IMR-90 (cell line): ENCODE data around the gene ACACA. TPM values are rescaled to one million over a fixed set of nuclear protein-coding genes. Genes with fewer than 3 reads are reported as not detected.

Source experiments
- ATAC-seq: fragments of 200-7000 bp; cut with Tn5 transposase; 2 replicates; pipeline ENCODE4 v1.9.1; 2020; ENCODE audit warnings: low read depth, mild to moderate bottlenecking, moderate library complexity
- BruUV-seq: library from RNA; stranded (reverse); fragments of 400-500 nt; replicated peaks from 2 replicates; lab custom pipeline; 2021; lab: Mats Ljungman, UMichigan
- CTCF ChIA-PET: fragments of 300-600 bp; formaldehyde crosslinking; extraction: SDS; loops from one replicate; lab custom pipeline; 2021; ENCODE audit warnings: antibody characterized with exemption; lab: Yijun Ruan, JAX
- POLR2A ChIA-PET: fragments of 300-600 bp; sonication (Branson Sonifier 250); formaldehyde crosslinking; loops from one replicate; lab custom pipeline; 2022; ENCODE audit warnings: antibody characterized with exemption; ENCODE audit not compliant: unreplicated experiment; lab: Charles Lee
- DNase-seq: peaks from one replicate; pipeline ENCODE4 v3.0.0; 2013
- H2AFZ ChIP-seq: replicated peaks from 2 replicates; pipeline ENCODE3; 2013; ENCODE audit warnings: low read length, mild to moderate bottlenecking; ENCODE audit not compliant: poor library complexity
- H2AK5ac ChIP-seq: 2 replicates; pipeline ENCODE4 v1.6.1; 2013; ENCODE audit warnings: low read depth, low read length, inconsistent platforms
- H2AK9ac ChIP-seq: replicated peaks from 2 replicates; pipeline ENCODE3; 2013; ENCODE audit warnings: mild to moderate bottlenecking, low read depth, low read length, moderate library complexity; ENCODE audit not compliant: poor library complexity
- H2BK120ac ChIP-seq: 2 replicates; pipeline ENCODE4 v1.6.1; 2013; ENCODE audit warnings: low read depth, low read length, inconsistent platforms
- H2BK15ac ChIP-seq: 3 replicates; pipeline ENCODE4 v1.6.1; 2013; ENCODE audit warnings: low read depth, low read length, inconsistent platforms
- H2BK20ac ChIP-seq: 2 replicates; pipeline ENCODE4 v1.6.1; 2013; ENCODE audit warnings: low read depth, mild to moderate bottlenecking, inconsistent platforms, low read length, moderate library complexity
- H2BK5ac ChIP-seq: 2 replicates; pipeline ENCODE4 v1.6.1; 2013; ENCODE audit warnings: mild to moderate bottlenecking, low read depth, low read length, inconsistent platforms; ENCODE audit not compliant: poor library complexity, severe bottlenecking
- H3K14ac ChIP-seq: replicated peaks from 2 replicates; pipeline ENCODE4 v1.6.1; 2013; ENCODE audit warnings: low read depth, low read length, inconsistent platforms
- H3K18ac ChIP-seq: 2 replicates; pipeline ENCODE4 v1.6.1; 2013; ENCODE audit warnings: low read depth, low read length, control low read depth
- H3K23ac ChIP-seq: 2 replicates; pipeline ENCODE4 v1.6.1; 2013; ENCODE audit warnings: low read depth, low read length, inconsistent platforms
- H3K27ac ChIP-seq: 2 replicates; pipeline ENCODE4 v1.5.1; 2013; ENCODE audit warnings: mild to moderate bottlenecking, control low read depth, low read length; ENCODE audit not compliant: insufficient read depth
- H3K27me3 ChIP-seq: 2 replicates; pipeline ENCODE4 v1.6.1; 2013; ENCODE audit warnings: low read length; ENCODE audit not compliant: control insufficient read depth, insufficient read depth
- H3K36me3 ChIP-seq: 2 replicates; pipeline ENCODE4 v1.6.1; 2013; ENCODE audit warnings: low read length, mixed read lengths; ENCODE audit not compliant: control insufficient read depth, insufficient read depth
- H3K4ac ChIP-seq: 2 replicates; pipeline ENCODE4 v1.6.1; 2013; ENCODE audit warnings: low read depth, low read length, inconsistent platforms
- H3K4me1 ChIP-seq: 2 replicates; pipeline ENCODE4 v1.6.1; 2013; ENCODE audit warnings: low read length, mixed read lengths; ENCODE audit not compliant: control insufficient read depth, insufficient read depth
- H3K4me2 ChIP-seq: 2 replicates; pipeline ENCODE4 v1.6.1; 2013; ENCODE audit warnings: low read depth, mild to moderate bottlenecking, control low read depth, low read length, moderate library complexity
- H3K4me3 ChIP-seq: 2 replicates; pipeline ENCODE4 v1.5.1; 2013; ENCODE audit warnings: low read depth, mild to moderate bottlenecking, control low read depth, low read length, moderate library complexity; ENCODE audit not compliant: insufficient read depth
- H3K56ac ChIP-seq: 2 replicates; pipeline ENCODE4 v1.6.1; 2013; ENCODE audit warnings: low read length, inconsistent platforms; ENCODE audit not compliant: insufficient read depth; ENCODE audit errors: extremely low read depth
- H3K79me1 ChIP-seq, 2 experiments: 2 replicates each; pipeline ENCODE4 v1.6.1; 2013; ENCODE audit warnings: low read length in 2 of 2, inconsistent platforms in 1 of 2, low read depth in 1 of 2
- H3K9ac ChIP-seq: 2 replicates; pipeline ENCODE4 v1.6.1; 2013; ENCODE audit warnings: low read depth, low read length, control low read depth
- H3K9me1 ChIP-seq: 2 replicates; pipeline ENCODE4 v1.6.1; 2013; ENCODE audit warnings: low read length, inconsistent platforms; ENCODE audit not compliant: insufficient read depth
- H3K9me3 ChIP-seq: 2 replicates; pipeline ENCODE4 v1.6.1; 2013; ENCODE audit warnings: low read length; ENCODE audit not compliant: control insufficient read depth, insufficient read depth
- H4K20me1 ChIP-seq: 2 replicates; pipeline ENCODE4 v1.6.1; 2013; ENCODE audit warnings: low read length, inconsistent platforms; ENCODE audit not compliant: insufficient read depth
- H4K5ac ChIP-seq: 2 replicates; pipeline ENCODE4 v1.6.1; 2013; ENCODE audit warnings: mild to moderate bottlenecking, low read depth, low read length, control low read depth
- H4K8ac ChIP-seq, 2 experiments: 2 replicates each; pipeline ENCODE4 v1.6.1; 2013; ENCODE audit warnings: low read depth in 2 of 2, low read length in 2 of 2, control low read depth in 1 of 2, inconsistent platforms in 1 of 2
- H4K91ac ChIP-seq: 2 replicates; pipeline ENCODE4 v1.6.1; 2013; ENCODE audit warnings: low read depth, low read length, inconsistent platforms; ENCODE audit not compliant: insufficient read depth
- BHLHE40 ChIP-seq: fragments of 150-350 bp; IDR thresholded peaks from 2 replicates; pipeline ENCODE4 v1.6.1; 2016; ENCODE audit warnings: mild to moderate bottlenecking, low read depth, low read length
- CHD1 ChIP-seq: IDR thresholded peaks from 2 replicates; pipeline ENCODE4 v1.6.1; 2012; ENCODE audit warnings: low read depth, low read length, improper control_type of control experiment
- ELK1 ChIP-seq: fragments of 150-350 bp; IDR thresholded peaks from 2 replicates; pipeline ENCODE4 v1.6.1; 2016; ENCODE audit warnings: low read depth, mild to moderate bottlenecking, low read length, moderate library complexity, borderline replicate concordance
- FOS ChIP-seq: fragments of 150-350 bp; IDR thresholded peaks from 2 replicates; pipeline ENCODE4 v1.6.1; 2016; ENCODE audit warnings: low read depth, low read length
- MAZ ChIP-seq: IDR thresholded peaks from 2 replicates; pipeline ENCODE4 v1.6.1; 2012; ENCODE audit warnings: low read depth, mild to moderate bottlenecking, low read length, improper control_type of control experiment, moderate library complexity, borderline replicate concordance
- MXI1 ChIP-seq: IDR thresholded peaks from 2 replicates; pipeline ENCODE4 v1.6.1; 2012; ENCODE audit warnings: low read depth, mild to moderate bottlenecking, low read length, moderate library complexity, borderline replicate concordance
- NFE2L2 ChIP-seq: fragments of 150-350 bp; IDR thresholded peaks from 2 replicates; pipeline ENCODE4 v1.6.1; 2016; ENCODE audit warnings: low read depth, mild to moderate bottlenecking, low read length
- RAD21 ChIP-seq: IDR thresholded peaks from 2 replicates; pipeline ENCODE4 v1.6.1; 2012; ENCODE audit warnings: low read length, improper control_type of control experiment
- RCOR1 ChIP-seq: IDR thresholded peaks from 2 replicates; pipeline ENCODE4 v1.6.1; 2012; ENCODE audit warnings: mild to moderate bottlenecking, low read length, improper control_type of control experiment; ENCODE audit not compliant: insufficient replicate concordance
- RFX5 ChIP-seq: IDR thresholded peaks from 2 replicates; pipeline ENCODE4 v1.8.0; 2012; ENCODE audit warnings: low read depth, mild to moderate bottlenecking, low read length, moderate library complexity
- SMC3 ChIP-seq: fragments of 150-350 bp; IDR thresholded peaks from 2 replicates; pipeline ENCODE4 v1.6.1; 2016; ENCODE audit warnings: low read depth, mild to moderate bottlenecking, antibody characterized with exemption, low read length, moderate library complexity
- WGBS, 2 experiments: methylation state at CpG; one replicate each; pipeline versions ENCODE4 v1.1.5 to v1.1.7; 2013; ENCODE audit warnings: missing lambda C conversion rate in 2 of 2; ENCODE audit not compliant: insufficient read length in 1 of 2; ENCODE audit errors: extremely low coverage in 2 of 2; 5-methylcytosine and 5-hydroxymethylcytosine counted together
- dilution Hi-C: fragments of 300-500 bp; cut with HindIII; formaldehyde crosslinking; loops from one replicate; pipeline ENCODE4 v1.14.3; 2018; ENCODE audit warnings: low sequenced_read_pairs; ENCODE audit not compliant: unreplicated experiment
- in situ Hi-C: fragments of 300-500 bp; cut with MboI; formaldehyde crosslinking; loops from 3 replicates; pipeline ENCODE4 v1.14.3; 2019; ENCODE audit warnings: low sequenced_read_pairs, inconsistent platforms, mixed read lengths
- intact Hi-C: fragments of 100-400 bp; cut with micrococcal nuclease; formaldehyde crosslinking; loops from 2 replicates; pipeline ENCODE4 v1.10.0; 2022
- polyA plus RNA-seq, 3 experiments: library from polyadenylated mRNA; depleted of rRNA; stranded (reverse); fragments of >200 nt; gene quantifications; 2 replicates each; pipeline ENCODE4 v1.2.3, GENCODE V29; 2012; ENCODE audit warnings: low replicate concordance in 1 of 3
- total RNA-seq: library from RNA; depleted of rRNA; stranded (reverse); fragments of >200 nt; gene quantifications from 2 replicates; pipeline ENCODE4 v1.2.3, GENCODE V29; 2012

ACACA gene
- total and polyA plus RNA-seq, 2 of the 4 experiments (the other 2 are of a cell fraction) = 21.3 to 39.1 TPM

GRCh38 chr17:37109731-37110710 is 296.6 kb downstream of the ACACA start (continued):
- TF ChIP-seq ELK1 = no peak
- TF ChIP-seq MXI1 = no peak

- H2BK120ac ChIP-seq = no peak overlapping the region
- no peak overlapping the region for H2AK5ac ChIP-seq
- in situ Hi-C loops = no loop called here
- no peak; the same call in 1 of the 2 replicates for ATAC-seq
- peaks cover 12% of the 10 kb centered on the region for H3K36me3 ChIP-seq
- no peaks in the 10 kb centered on the region for H3K9me1 ChIP-seq
- no peak overlapping the region for H3K56ac ChIP-seq
- no peak overlapping the region for H4K5ac ChIP-seq
- no peak overlapping the region for H2BK20ac ChIP-seq
- no peak overlapping the region for H3K23ac ChIP-seq
- H4K8ac ChIP-seq = no peak overlapping the region
- H3K9me3 ChIP-seq = no peaks in the 10 kb centered on the region
- ChIA-PET POLR2A (no interaction called here), CTCF (interaction anchor here (1.5 kb wide), 1 partner anchor 131 kb away, joined by 3 read pairs; no protein-coding TSS in a partner anchor)
- H2AK9ac ChIP-seq = no peak overlapping the region
- H3K27me3 ChIP-seq = no peaks in the 10 kb centered on the region
- dilution Hi-C loops = no loop called here
- no peak overlapping the region for H4K91ac ChIP-seq
- peaks cover 8% of the 10 kb centered on the region for H3K4me1 ChIP-seq
- 80% methylated on average over 1 of the region's 5 CpGs; no CpG with 5 or more reads in 1 of the 2 experiments for WGBS, 2 experiments
- H3K18ac ChIP-seq = no peak overlapping the region
- H3K4me2 ChIP-seq = no peak overlapping the region
- no peak overlapping the region for H2BK15ac ChIP-seq
- intact Hi-C loops = no loop called here
- H4K20me1 ChIP-seq = no peaks in the 10 kb centered on the region
- no peak overlapping the region for H3K9ac ChIP-seq
- H2AFZ ChIP-seq = no peak overlapping the region
- no peak overlapping the region for H3K27ac ChIP-seq
- DNase-seq = no peak
- no peaks in the 10 kb centered on the region for H3K79me1 ChIP-seq
- H3K4me3 ChIP-seq = no peak overlapping the region
- H2BK5ac ChIP-seq = no peak overlapping the region
- BruUV-seq = no TSS peak
- no peak overlapping the region for H3K4ac ChIP-seq
- H3K14ac ChIP-seq = no peak overlapping the region
- TF ChIP-seq RFX5 (no peak), NFE2L2 (no peak), MXI1 (no peak), BHLHE40 (no peak), SMC3 (no peak), MAZ (no peak), CHD1 (no peak), FOS (no peak), RAD21 (no peak), RCOR1 (no peak), ELK1 (no peak)
These were observed 297.5 kb downstream of the ACACA start for GRCh38 chr17:37109106-37109505.
